SK-N-SH (cell line): ENCODE results near the gene LUC7L2. TPM values are rescaled to one million over a fixed set of nuclear protein-coding genes. Genes with fewer than 3 reads are reported as not detected.

Experiments used
- CTCF ChIA-PET: fragments of 300-600, 350-600 bp; formaldehyde crosslinking; extraction: SDS; loops from one replicate; lab custom pipeline; 2021; lab: Yijun Ruan, JAX
- POLR2A ChIA-PET: fragments of 350-600 bp; sonication (Branson Sonifier 250); formaldehyde crosslinking; extraction: SDS; loops from one replicate; lab custom pipeline; 2020; ENCODE audit warnings: antibody characterized with exemption, inconsistent platforms; lab: Yijun Ruan, JAX
- DNase-seq: peaks from one replicate; pipeline ENCODE4 v3.0.0; 2012
- H2AFZ ChIP-seq: fragments of 200-600 bp; sonication (generic); 2 replicates; pipeline ENCODE4 v1.8.1; 2016; ENCODE audit warnings: antibody characterized with exemption, mild to moderate bottlenecking, low read depth
- H3F3A ChIP-seq: fragments of 200-600 bp; sonication (generic); replicated peaks from 2 replicates; pipeline ENCODE3; 2016; ENCODE audit warnings: antibody characterized with exemption, mild to moderate bottlenecking; ENCODE audit not compliant: insufficient read depth
- H3K27ac ChIP-seq, 2 experiments: fragments of 200-500 bp in 1 of 2; fragments of 200-600 bp in 1 of 2; sonication (Bioruptor generic) in 1 of 2; sonication (generic), shearing (Covaris generic) in 1 of 2; 2 replicates each; pipeline versions ENCODE4 v1.5.1 to v1.6.1; 2014 to 2016; ENCODE audit warnings: low read depth in 2 of 2, inconsistent platforms in 1 of 2, low read length in 1 of 2, mild to moderate bottlenecking in 1 of 2, mixed read lengths in 1 of 2
- H3K27me3 ChIP-seq: fragments of 200-600 bp; sonication (generic), shearing (Covaris generic); 2 replicates; pipeline ENCODE4 v1.6.1; 2016; ENCODE audit warnings: mixed run types; ENCODE audit not compliant: insufficient read depth
- H3K36me3 ChIP-seq, 2 experiments: fragments of 200-500 bp in 1 of 2; fragments of 200-600 bp in 1 of 2; sonication (Bioruptor generic) in 1 of 2; sonication (generic) in 1 of 2; replicated peaks in 1 of 2; 2 replicates each; pipeline versions ENCODE3 to v1.5.1; 2014 to 2016; ENCODE audit warnings: low read length in 1 of 2, mild to moderate bottlenecking in 1 of 2; ENCODE audit not compliant: insufficient read depth in 2 of 2, control insufficient read depth in 1 of 2
- H3K4me1 ChIP-seq, 2 experiments: fragments of 200-500 bp in 1 of 2; fragments of 200-600 bp in 1 of 2; sonication (Bioruptor generic) in 1 of 2; sonication (generic), shearing (Covaris generic) in 1 of 2; 2 replicates each; pipeline versions ENCODE4 v1.5.1 to v1.6.1; 2014 to 2016; ENCODE audit warnings: low read depth in 1 of 2, low read length in 1 of 2, mixed run types in 1 of 2; ENCODE audit not compliant: insufficient read depth in 2 of 2, control insufficient read depth in 1 of 2
- H3K4me2 ChIP-seq: fragments of 200-600 bp; sonication (generic), shearing (Covaris generic); 2 replicates; pipeline ENCODE4 v1.6.1; 2017; ENCODE audit warnings: mixed run types
- H3K4me3 ChIP-seq, 2 experiments: fragments of 200-500 bp in 1 of 2; fragments of 200-600 bp in 1 of 2; sonication (Bioruptor generic) in 1 of 2; sonication (generic), shearing (Covaris generic) in 1 of 2; 2 replicates each; pipeline versions ENCODE4 v1.5.1 to v1.8.1; 2014 to 2016; ENCODE audit warnings: low read depth in 2 of 2, inconsistent platforms in 1 of 2, low read length in 1 of 2, mild to moderate bottlenecking in 1 of 2, mixed read lengths in 1 of 2, moderate library complexity in 1 of 2
- H3K79me2 ChIP-seq: fragments of 200-600 bp; sonication (generic); 2 replicates; pipeline ENCODE4 v1.8.1; 2017; ENCODE audit warnings: mild to moderate bottlenecking; ENCODE audit not compliant: insufficient read depth
- H3K9ac ChIP-seq: fragments of 200-600 bp; sonication (generic); 2 replicates; pipeline ENCODE4 v1.6.1; 2017; ENCODE audit warnings: mixed run types
- H3K9me2 ChIP-seq: fragments of 200-600 bp; sonication (generic); 2 replicates; pipeline ENCODE4 v1.6.1; 2017; ENCODE audit warnings: mixed run types
- H3K9me3 ChIP-seq: fragments of 200-600 bp; sonication (generic); 2 replicates; pipeline ENCODE4 v1.6.1; 2017; ENCODE audit warnings: mixed run types, mild to moderate bottlenecking, moderate library complexity
- H4K20me1 ChIP-seq: fragments of 200-600 bp; sonication (generic); 2 replicates; pipeline ENCODE4 v1.6.1; 2017; ENCODE audit warnings: mild to moderate bottlenecking, mixed run types; ENCODE audit not compliant: insufficient read depth
- CTCF ChIP-seq: fragments of 200-600 bp; sonication (generic); IDR thresholded peaks from 2 replicates; pipeline ENCODE4 v1.6.1; 2017; ENCODE audit warnings: antibody characterized with exemption, mild to moderate bottlenecking, moderate library complexity
- MEF2A ChIP-seq: IDR thresholded peaks from 2 replicates; pipeline ENCODE4 v1.4.0; 2012; ENCODE audit warnings: low read depth, borderline replicate concordance
- MXI1 ChIP-seq: IDR thresholded peaks from 2 replicates; pipeline ENCODE4 v1.6.1; 2012; ENCODE audit warnings: mild to moderate bottlenecking, low read depth, low read length, improper control_type of control experiment
- RXRA ChIP-seq: IDR thresholded peaks from 2 replicates; pipeline ENCODE4 v1.4.0; 2012; ENCODE audit warnings: low read depth, mild to moderate bottlenecking, borderline replicate concordance
- SIN3A ChIP-seq: IDR thresholded peaks from 2 replicates; pipeline ENCODE4 v1.6.1; 2012; ENCODE audit warnings: low read depth, mild to moderate bottlenecking, low read length, moderate library complexity, borderline replicate concordance
- SMC3 ChIP-seq: IDR thresholded peaks from 2 replicates; pipeline ENCODE4 v1.6.1; 2012; ENCODE audit warnings: low read depth, low read length, improper control_type of control experiment
- TCF12 ChIP-seq: IDR thresholded peaks from 2 replicates; pipeline ENCODE4 v1.4.0; 2012
- YY1 ChIP-seq: IDR thresholded peaks from 2 replicates; pipeline ENCODE4 v1.4.0; 2012; ENCODE audit warnings: low read depth, mild to moderate bottlenecking
- ZBTB33 ChIP-seq: IDR thresholded peaks from 2 replicates; pipeline ENCODE4 v1.4.0; 2012; ENCODE audit warnings: low read depth, borderline replicate concordance
- WGBS: methylation state at CpG from one replicate; pipeline ENCODE4 v1.1.6; 2017; ENCODE audit warnings: low lambda C conversion rate; 5-methylcytosine and 5-hydroxymethylcytosine counted together
- polyA plus RNA-seq, 3 experiments: library from polyadenylated mRNA; depleted of rRNA; stranded (reverse); fragments of >200 nt; gene quantifications; 2 replicates each; pipeline ENCODE4 v1.2.3, GENCODE V29; 2012
- TF ChIP-seq, protein P1 (sequence below): IDR thresholded peaks from 2 replicates; pipeline ENCODE4 v1.6.1; 2012; ENCODE audit warnings: mild to moderate bottlenecking, low read depth, low read length, moderate library complexity

The LUC7L2 gene
- polyA plus RNA-seq, 1 of the 3 experiments (the other 2 are of a cell fraction), result 45.7 TPM

GRCh38 chr7:139389091-139389490 lies 29.4 kb downstream of the LUC7L2 start:
- ChIA-PET CTCF (no interaction called here), POLR2A (no interaction called here)
- peaks cover 10% of the 10 kb centered on the region for H3F3A ChIP-seq
- H3K4me1 ChIP-seq, result no peaks in the 10 kb centered on the region
- peaks cover 54% of the 10 kb centered on the region for H4K20me1 ChIP-seq
- no peak overlapping the region for H3K4me3 ChIP-seq
- H3K27ac ChIP-seq, result no peak overlapping the region
- no peaks in the 10 kb centered on the region for H3K9me3 ChIP-seq
- no peaks in the 10 kb centered on the region for H3K27me3 ChIP-seq
- peaks cover 52 to 82% of the 10 kb centered on the region in 2 experiments for H3K36me3 ChIP-seq
- H2AFZ ChIP-seq, result no peak overlapping the region
- no peak for TF ChIP-seq YY1
- TF ChIP-seq SIN3A, result no peak
- no peak for TF ChIP-seq CTCF
- TF ChIP-seq SMC3, result no peak
- TF ChIP-seq, protein P1, sequence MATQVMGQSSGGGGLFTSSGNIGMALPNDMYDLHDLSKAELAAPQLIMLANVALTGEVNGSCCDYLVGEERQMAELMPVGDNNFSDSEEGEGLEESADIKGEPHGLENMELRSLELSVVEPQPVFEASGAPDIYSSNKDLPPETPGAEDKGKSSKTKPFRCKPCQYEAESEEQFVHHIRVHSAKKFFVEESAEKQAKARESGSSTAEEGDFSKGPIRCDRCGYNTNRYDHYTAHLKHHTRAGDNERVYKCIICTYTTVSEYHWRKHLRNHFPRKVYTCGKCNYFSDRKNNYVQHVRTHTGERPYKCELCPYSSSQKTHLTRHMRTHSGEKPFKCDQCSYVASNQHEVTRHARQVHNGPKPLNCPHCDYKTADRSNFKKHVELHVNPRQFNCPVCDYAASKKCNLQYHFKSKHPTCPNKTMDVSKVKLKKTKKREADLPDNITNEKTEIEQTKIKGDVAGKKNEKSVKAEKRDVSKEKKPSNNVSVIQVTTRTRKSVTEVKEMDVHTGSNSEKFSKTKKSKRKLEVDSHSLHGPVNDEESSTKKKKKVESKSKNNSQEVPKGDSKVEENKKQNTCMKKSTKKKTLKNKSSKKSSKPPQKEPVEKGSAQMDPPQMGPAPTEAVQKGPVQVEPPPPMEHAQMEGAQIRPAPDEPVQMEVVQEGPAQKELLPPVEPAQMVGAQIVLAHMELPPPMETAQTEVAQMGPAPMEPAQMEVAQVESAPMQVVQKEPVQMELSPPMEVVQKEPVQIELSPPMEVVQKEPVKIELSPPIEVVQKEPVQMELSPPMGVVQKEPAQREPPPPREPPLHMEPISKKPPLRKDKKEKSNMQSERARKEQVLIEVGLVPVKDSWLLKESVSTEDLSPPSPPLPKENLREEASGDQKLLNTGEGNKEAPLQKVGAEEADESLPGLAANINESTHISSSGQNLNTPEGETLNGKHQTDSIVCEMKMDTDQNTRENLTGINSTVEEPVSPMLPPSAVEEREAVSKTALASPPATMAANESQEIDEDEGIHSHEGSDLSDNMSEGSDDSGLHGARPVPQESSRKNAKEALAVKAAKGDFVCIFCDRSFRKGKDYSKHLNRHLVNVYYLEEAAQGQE, result no peak
- TF ChIP-seq TCF12, result no peak
- TF ChIP-seq MEF2A, result no peak
- TF ChIP-seq MXI1, result no peak
- TF ChIP-seq RXRA, result no peak
- no peak for TF ChIP-seq ZBTB33
- DNase-seq, result no peak
- no peak overlapping the region for H3K9ac ChIP-seq
- H3K4me2 ChIP-seq, result no peak overlapping the region
- H3K9me2 ChIP-seq, result no peaks in the 10 kb centered on the region
- 96% methylated on average over 3 of the region's 3 CpGs for WGBS
- H3K79me2 ChIP-seq, result peaks cover 100% of the 10 kb centered on the region
